HCT116 (cell line): ENCODE data around the gene SYCE1. TPM values are rescaled to one million over a fixed set of nuclear protein-coding genes. Genes with fewer than 3 reads are reported as not detected.

ENCODE experiments used
- ATAC-seq: fragments of 200-7000 bp; cut with Tn5 transposase; 2 replicates; pipeline ENCODE4 v1.9.1; 2020; ENCODE audit warnings: mild to moderate bottlenecking, moderate library complexity
- BruUV-seq: library from RNA; stranded (reverse); fragments of 400-500 nt; replicated peaks from 2 replicates; lab custom pipeline; 2021; lab: Mats Ljungman, UMichigan
- CTCF ChIA-PET: fragments of 300-600 bp; sonication (Branson Sonifier 250); formaldehyde crosslinking; loops from one replicate; lab custom pipeline; 2021; ENCODE audit warnings: antibody characterized with exemption; lab: Charles Lee
- POLR2A ChIA-PET: fragments of 300-600, 350-600 bp; sonication (Branson Sonifier 250); formaldehyde crosslinking; loops from one replicate; lab custom pipeline; 2021; ENCODE audit warnings: antibody characterized with exemption; lab: Charles Lee
- RAD21 ChIA-PET, 2 experiments: fragments of 300-600 bp; sonication (Branson Sonifier 250); formaldehyde crosslinking; loops; one replicate each; lab custom pipeline; 2023; ENCODE audit warnings: low total read pairs in 2 of 2; ENCODE audit not compliant: uncharacterized antibody in 2 of 2, unreplicated experiment in 2 of 2, low non-redundant PET in 1 of 2; lab: Charles Lee
- DNase-seq: peaks from one replicate; pipeline ENCODE4 v3.0.0-alpha.2; 2010; ENCODE audit warnings: low read depth, low spot score
- H2AFZ ChIP-seq: fragments of 200-600 bp; shearing (Covaris generic), sonication (generic); 2 replicates; pipeline ENCODE4 v1.6.1; 2017; ENCODE audit warnings: low read depth, mixed run types, mixed read lengths, antibody characterized with exemption, low read length; ENCODE audit not compliant: poor library complexity, severe bottlenecking
- H3K27ac ChIP-seq: 2 replicates; pipeline ENCODE4 v1.5.1; 2012; ENCODE audit warnings: low read depth, low read length
- H3K27me3 ChIP-seq: fragments of 200-600 bp; sonication (generic); 2 replicates; pipeline ENCODE4 v1.6.1; 2016; ENCODE audit warnings: mixed run types, low read length, mixed read lengths; ENCODE audit not compliant: insufficient read depth
- H3K36me3 ChIP-seq, 2 experiments: fragments of 200-500 bp in 1 of 2; fragments of 200-600 bp in 1 of 2; sonication (Bioruptor generic) in 1 of 2; sonication (generic) in 1 of 2; 2 replicates each; pipeline versions ENCODE4 v1.5.1 to v1.6.1; 2014 to 2016; ENCODE audit warnings: low read length in 2 of 2, inconsistent platforms in 1 of 2, mixed read lengths in 1 of 2, mixed run types in 1 of 2; ENCODE audit not compliant: insufficient read depth in 2 of 2, control insufficient read depth in 1 of 2
- H3K4me1 ChIP-seq, 2 experiments: fragments of 200-600 bp in 1 of 2; sonication (generic) in 1 of 2; 2 replicates each; pipeline versions ENCODE4 v1.5.1 to v1.6.1; 2012 to 2017; ENCODE audit warnings: low read length in 2 of 2, inconsistent platforms in 1 of 2, mild to moderate bottlenecking in 1 of 2, mixed read lengths in 1 of 2, mixed run types in 1 of 2, moderate library complexity in 1 of 2; ENCODE audit not compliant: insufficient read depth in 2 of 2, control insufficient read depth in 1 of 2
- H3K4me2 ChIP-seq: fragments of 200-600 bp; sonication (generic); 2 replicates; pipeline ENCODE4 v1.6.1; 2017; ENCODE audit warnings: mixed run types, low read length, mixed read lengths
- H3K4me3 ChIP-seq, 2 experiments: fragments of 200-600 bp in 1 of 2; sonication (generic) in 1 of 2; replicated peaks in 1 of 2; 2 replicates each; pipeline ENCODE4 v1.5.1; 2011 to 2016; ENCODE audit warnings: low read length in 2 of 2, control low read depth in 1 of 2, low read depth in 1 of 2, mild to moderate bottlenecking in 1 of 2, mixed read lengths in 1 of 2, mixed run types in 1 of 2
- H3K79me2 ChIP-seq: fragments of 200-600 bp; sonication (generic); 2 replicates; pipeline ENCODE4 v1.6.1; 2017; ENCODE audit warnings: mild to moderate bottlenecking, mixed run types, low read length, moderate library complexity, mixed read lengths; ENCODE audit not compliant: insufficient read depth
- H3K9ac ChIP-seq: fragments of 200-600 bp; sonication (generic); 2 replicates; pipeline ENCODE4 v1.6.1; 2016; ENCODE audit warnings: low read length, mixed read lengths
- H3K9me2 ChIP-seq: fragments of 200-600 bp; sonication (generic), shearing (Covaris generic); 2 replicates; pipeline ENCODE4 v1.6.1; 2017; ENCODE audit warnings: mixed run types, mild to moderate bottlenecking, moderate library complexity; ENCODE audit not compliant: insufficient read depth
- H3K9me3 ChIP-seq, 2 experiments: fragments of 200-500 bp in 1 of 2; fragments of 200-600 bp in 1 of 2; sonication (Bioruptor generic) in 1 of 2; sonication (generic) in 1 of 2; 2 replicates each; pipeline ENCODE4 v1.6.1; 2014 to 2017; ENCODE audit warnings: low read length in 2 of 2, mixed read lengths in 2 of 2, inconsistent platforms in 1 of 2, low read depth in 1 of 2, mild to moderate bottlenecking in 1 of 2, mixed run types in 1 of 2, moderate library complexity in 1 of 2; ENCODE audit not compliant: control insufficient read depth in 1 of 2, insufficient read depth in 1 of 2
- H4K20me1 ChIP-seq: fragments of 200-600 bp; sonication (generic), shearing (Covaris generic); 2 replicates; pipeline ENCODE4 v1.6.1; 2017; ENCODE audit warnings: mixed run types, mild to moderate bottlenecking, moderate library complexity; ENCODE audit not compliant: insufficient read depth
- CEBPB ChIP-seq: IDR thresholded peaks from 2 replicates; pipeline ENCODE4 v1.6.1; 2012; ENCODE audit warnings: low read depth
- ELF1 ChIP-seq: IDR thresholded peaks from 2 replicates; pipeline ENCODE4 v1.6.1; 2012; ENCODE audit warnings: low read depth, borderline replicate concordance
- FOSL1 ChIP-seq: IDR thresholded peaks from 2 replicates; pipeline ENCODE4 v1.6.1; 2012; ENCODE audit warnings: low read depth
- JUND ChIP-seq: IDR thresholded peaks from 2 replicates; pipeline ENCODE4 v1.6.1; 2012
- POLR2AphosphoS5 ChIP-seq: IDR thresholded peaks from 2 replicates; pipeline ENCODE4 v1.6.1; 2011; ENCODE audit warnings: mild to moderate bottlenecking, low read depth, low read length, moderate library complexity
- RAD21 ChIP-seq: IDR thresholded peaks from 2 replicates; pipeline ENCODE4 v1.6.1; 2012; ENCODE audit warnings: low read depth, mild to moderate bottlenecking
- SIN3A ChIP-seq: IDR thresholded peaks from 2 replicates; pipeline ENCODE4 v1.6.1; 2012; ENCODE audit warnings: low read depth
- SRF ChIP-seq: IDR thresholded peaks from 2 replicates; pipeline ENCODE4 v1.6.1; 2012; ENCODE audit warnings: low read depth
- ZFX ChIP-seq: fragments of 450-650 bp; IDR thresholded peaks from 2 replicates; pipeline ENCODE4 v1.6.1; 2017
- ZNF274 ChIP-seq: fragments of 200-500 bp; sonication (Bioruptor generic); IDR thresholded peaks from 2 replicates; pipeline ENCODE4 v1.6.1; 2014; ENCODE audit warnings: mild to moderate bottlenecking, low read depth, low read length, inconsistent platforms
- intact Hi-C: fragments of 100-400 bp; cut with micrococcal nuclease; formaldehyde crosslinking; loops from 2 replicates; pipeline ENCODE4 v1.10.0; 2022
- total RNA-seq: library from RNA; stranded (reverse); gene quantifications from one replicate; pipeline ENCODE4 v1.2.1, GENCODE V29; 2021; ENCODE audit not compliant: unreplicated experiment
- TF ChIP-seq, protein P1 (sequence below): IDR thresholded peaks from 2 replicates; pipeline ENCODE4 v1.6.1; 2011; ENCODE audit warnings: mild to moderate bottlenecking, low read length, moderate library complexity; ENCODE audit not compliant: insufficient replicate concordance; ENCODE audit errors: extremely low read depth
- TF ChIP-seq, protein P2 (sequence below): IDR thresholded peaks from 2 replicates; pipeline ENCODE4 v1.6.1; 2012
- TF ChIP-seq, protein P3 (sequence below): IDR thresholded peaks from 2 replicates; pipeline ENCODE4 v1.6.1; 2012; ENCODE audit warnings: low read depth

SYCE1 gene
- total RNA-seq, 1 experiment from 2014 or later, result not detected

DNA sequence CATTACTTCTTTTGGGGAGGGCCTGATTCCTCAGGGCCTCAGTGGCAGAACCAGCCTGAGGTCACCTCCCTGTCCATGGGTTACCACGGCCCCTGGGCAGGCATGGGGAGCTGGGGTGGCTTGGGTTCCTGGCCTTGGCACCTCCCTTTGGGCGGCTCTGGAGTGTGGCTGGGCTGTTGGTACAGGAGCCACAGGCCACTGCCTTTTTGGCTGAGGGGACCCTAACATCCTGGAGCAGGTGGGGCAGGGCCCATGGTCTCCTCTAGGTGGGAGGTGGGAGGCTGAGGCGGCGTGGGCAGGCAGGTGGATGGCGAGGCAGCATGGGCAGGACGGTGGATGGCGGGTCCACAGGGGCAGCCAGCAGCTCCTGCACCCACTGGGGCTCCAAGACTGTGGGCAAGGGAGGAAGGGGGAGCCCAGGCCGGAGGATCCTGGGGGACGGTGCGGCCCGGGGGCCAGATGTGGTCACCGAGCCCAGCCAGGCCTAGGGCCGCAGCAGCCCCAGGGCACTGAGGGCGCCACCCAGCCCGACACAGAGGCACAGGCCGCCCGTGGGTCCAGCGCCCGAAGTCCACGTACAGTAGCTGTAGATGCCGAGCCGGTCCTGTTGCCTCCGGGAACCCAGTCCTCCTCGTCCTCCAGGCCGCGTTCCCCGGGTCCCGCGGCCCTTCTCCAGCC lies 2.4 kb upstream of the SYCE1 start:
- Histone ChIP-seq H3K27ac (no peak overlapping the region), H3K9me2 (no peaks in the 10 kb centered on the region), H3K36me3 (no peaks in the 10 kb centered on the region), H3K4me2 (no peak overlapping the region), H3K4me3 (no peak overlapping the region), H3K9ac (no peak overlapping the region), H2AFZ (no peak overlapping the region), H3K79me2 (no peaks in the 10 kb centered on the region), H3K9me3 (no peaks in the 10 kb centered on the region), H4K20me1 (no peaks in the 10 kb centered on the region), H3K27me3 (no peaks in the 10 kb centered on the region), H3K4me1 (no peaks in the 10 kb centered on the region)
- BruUV-seq, result no TSS peak
- ChIA-PET RAD21 (no interaction called here), POLR2A (no interaction called here), CTCF (no interaction called here)
- no peak for ATAC-seq
- no peak for DNase-seq
- intact Hi-C loops, result no loop called here
- TF ChIP-seq, protein P1, sequence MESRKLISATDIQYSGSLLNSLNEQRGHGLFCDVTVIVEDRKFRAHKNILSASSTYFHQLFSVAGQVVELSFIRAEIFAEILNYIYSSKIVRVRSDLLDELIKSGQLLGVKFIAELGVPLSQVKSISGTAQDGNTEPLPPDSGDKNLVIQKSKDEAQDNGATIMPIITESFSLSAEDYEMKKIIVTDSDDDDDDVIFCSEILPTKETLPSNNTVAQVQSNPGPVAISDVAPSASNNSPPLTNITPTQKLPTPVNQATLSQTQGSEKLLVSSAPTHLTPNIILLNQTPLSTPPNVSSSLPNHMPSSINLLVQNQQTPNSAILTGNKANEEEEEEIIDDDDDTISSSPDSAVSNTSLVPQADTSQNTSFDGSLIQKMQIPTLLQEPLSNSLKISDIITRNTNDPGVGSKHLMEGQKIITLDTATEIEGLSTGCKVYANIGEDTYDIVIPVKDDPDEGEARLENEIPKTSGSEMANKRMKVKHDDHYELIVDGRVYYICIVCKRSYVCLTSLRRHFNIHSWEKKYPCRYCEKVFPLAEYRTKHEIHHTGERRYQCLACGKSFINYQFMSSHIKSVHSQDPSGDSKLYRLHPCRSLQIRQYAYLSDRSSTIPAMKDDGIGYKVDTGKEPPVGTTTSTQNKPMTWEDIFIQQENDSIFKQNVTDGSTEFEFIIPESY, result no peak
- TF ChIP-seq SIN3A (no peak), CEBPB (no peak), POLR2AphosphoS5 (no peak), RAD21 (no peak), ZFX (no peak), ZNF274 (no peak), SRF (no peak), FOSL1 (no peak), JUND (no peak), ELF1 (no peak)
- TF ChIP-seq, protein P2, sequence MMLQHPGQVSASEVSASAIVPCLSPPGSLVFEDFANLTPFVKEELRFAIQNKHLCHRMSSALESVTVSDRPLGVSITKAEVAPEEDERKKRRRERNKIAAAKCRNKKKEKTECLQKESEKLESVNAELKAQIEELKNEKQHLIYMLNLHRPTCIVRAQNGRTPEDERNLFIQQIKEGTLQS, result no peak
- TF ChIP-seq, protein P3, sequence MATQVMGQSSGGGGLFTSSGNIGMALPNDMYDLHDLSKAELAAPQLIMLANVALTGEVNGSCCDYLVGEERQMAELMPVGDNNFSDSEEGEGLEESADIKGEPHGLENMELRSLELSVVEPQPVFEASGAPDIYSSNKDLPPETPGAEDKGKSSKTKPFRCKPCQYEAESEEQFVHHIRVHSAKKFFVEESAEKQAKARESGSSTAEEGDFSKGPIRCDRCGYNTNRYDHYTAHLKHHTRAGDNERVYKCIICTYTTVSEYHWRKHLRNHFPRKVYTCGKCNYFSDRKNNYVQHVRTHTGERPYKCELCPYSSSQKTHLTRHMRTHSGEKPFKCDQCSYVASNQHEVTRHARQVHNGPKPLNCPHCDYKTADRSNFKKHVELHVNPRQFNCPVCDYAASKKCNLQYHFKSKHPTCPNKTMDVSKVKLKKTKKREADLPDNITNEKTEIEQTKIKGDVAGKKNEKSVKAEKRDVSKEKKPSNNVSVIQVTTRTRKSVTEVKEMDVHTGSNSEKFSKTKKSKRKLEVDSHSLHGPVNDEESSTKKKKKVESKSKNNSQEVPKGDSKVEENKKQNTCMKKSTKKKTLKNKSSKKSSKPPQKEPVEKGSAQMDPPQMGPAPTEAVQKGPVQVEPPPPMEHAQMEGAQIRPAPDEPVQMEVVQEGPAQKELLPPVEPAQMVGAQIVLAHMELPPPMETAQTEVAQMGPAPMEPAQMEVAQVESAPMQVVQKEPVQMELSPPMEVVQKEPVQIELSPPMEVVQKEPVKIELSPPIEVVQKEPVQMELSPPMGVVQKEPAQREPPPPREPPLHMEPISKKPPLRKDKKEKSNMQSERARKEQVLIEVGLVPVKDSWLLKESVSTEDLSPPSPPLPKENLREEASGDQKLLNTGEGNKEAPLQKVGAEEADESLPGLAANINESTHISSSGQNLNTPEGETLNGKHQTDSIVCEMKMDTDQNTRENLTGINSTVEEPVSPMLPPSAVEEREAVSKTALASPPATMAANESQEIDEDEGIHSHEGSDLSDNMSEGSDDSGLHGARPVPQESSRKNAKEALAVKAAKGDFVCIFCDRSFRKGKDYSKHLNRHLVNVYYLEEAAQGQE, result no peak
